Measurements from ENCODE around the gene HDAC4.
A peak's percentile ranks its signal among the peaks of the same experiment; 100 is the strongest.

HDAC4 gene

GRCh38 chr2:239229545-239230279 lies 171.1 kb downstream of the HDAC4 start:
- no peak for DNase-seq

GRCh38 chr2:239227661-239228371 lies 173.0 kb downstream of the HDAC4 start:
- DNase-seq: no peak

DNA sequence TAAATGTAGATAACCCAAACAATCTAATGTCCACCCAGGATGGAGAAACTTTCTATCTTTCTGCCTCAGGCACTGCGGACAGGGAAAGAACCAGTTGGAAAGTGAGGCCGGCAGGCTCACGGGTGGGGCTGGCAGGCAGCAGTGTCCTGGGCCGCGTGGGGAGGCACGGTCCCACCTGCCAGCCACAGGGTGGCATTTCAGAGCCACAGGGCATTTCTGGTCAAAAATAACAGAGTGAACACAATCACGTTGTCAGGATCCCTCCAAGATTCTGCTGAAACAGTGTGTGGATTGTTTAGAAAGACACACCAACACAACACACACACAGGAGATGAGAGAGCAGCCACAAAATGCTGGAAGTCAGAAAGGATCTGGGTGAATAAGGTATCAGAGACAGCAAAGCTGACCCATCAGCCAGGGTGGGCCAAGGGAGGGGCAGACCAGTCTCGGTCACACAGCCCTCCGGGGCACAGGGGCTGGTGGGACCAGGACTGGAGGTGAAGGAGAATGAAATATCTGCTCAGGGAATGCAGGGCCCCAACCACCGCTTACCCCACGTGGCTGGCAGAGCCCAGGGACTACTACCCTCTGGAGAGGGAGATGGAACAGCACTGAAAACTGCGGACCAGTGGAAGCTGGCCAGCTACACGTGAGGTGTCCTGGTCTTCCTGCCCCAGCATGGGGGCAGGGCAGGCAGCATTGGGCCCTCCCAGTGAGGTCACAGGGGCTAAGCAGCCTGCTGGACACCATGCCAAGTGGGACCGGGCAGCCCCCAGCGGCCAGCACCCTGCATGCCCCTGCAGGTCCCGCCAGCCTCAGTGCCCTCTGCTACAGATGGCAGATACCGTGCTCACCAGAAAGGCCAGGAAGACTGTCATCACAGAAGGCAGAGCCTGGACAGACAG lies 173.9 kb downstream of the HDAC4 start:
- no peak for DNase-seq

- DNase-seq: no peak
These were observed 174.8 kb downstream of the HDAC4 start for GRCh38 chr2:239225871-239226561.

- peak in 1 of 2 donors; percentile 17 for DNase-seq
These were observed 175.4 kb downstream of the HDAC4 start for GRCh38 chr2:239225371-239225851.

- DNase-seq: peak; percentile 31 to 72
These were observed 175.9 kb downstream of the HDAC4 start for GRCh38 chr2:239224955-239225354.

DNA sequence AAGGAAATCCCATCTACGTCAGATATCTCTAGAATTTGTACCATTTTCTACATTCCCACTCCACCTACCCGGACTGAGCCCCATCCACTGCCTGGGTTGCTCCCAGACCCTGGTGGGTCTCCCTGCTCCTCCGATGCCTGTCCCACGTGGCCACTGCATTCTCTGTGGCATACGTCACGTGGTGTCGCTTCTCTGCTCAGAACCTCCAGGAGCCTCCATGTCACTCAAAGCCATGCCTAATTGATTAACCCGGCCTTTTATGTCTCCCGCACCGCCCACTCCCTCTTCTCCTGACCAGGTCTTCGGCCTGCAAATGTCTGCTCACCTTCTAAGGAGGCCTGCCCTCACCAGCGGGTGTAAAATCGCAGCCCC lies 176.6 kb downstream of the HDAC4 start:
- no peak for DNase-seq

DNA sequence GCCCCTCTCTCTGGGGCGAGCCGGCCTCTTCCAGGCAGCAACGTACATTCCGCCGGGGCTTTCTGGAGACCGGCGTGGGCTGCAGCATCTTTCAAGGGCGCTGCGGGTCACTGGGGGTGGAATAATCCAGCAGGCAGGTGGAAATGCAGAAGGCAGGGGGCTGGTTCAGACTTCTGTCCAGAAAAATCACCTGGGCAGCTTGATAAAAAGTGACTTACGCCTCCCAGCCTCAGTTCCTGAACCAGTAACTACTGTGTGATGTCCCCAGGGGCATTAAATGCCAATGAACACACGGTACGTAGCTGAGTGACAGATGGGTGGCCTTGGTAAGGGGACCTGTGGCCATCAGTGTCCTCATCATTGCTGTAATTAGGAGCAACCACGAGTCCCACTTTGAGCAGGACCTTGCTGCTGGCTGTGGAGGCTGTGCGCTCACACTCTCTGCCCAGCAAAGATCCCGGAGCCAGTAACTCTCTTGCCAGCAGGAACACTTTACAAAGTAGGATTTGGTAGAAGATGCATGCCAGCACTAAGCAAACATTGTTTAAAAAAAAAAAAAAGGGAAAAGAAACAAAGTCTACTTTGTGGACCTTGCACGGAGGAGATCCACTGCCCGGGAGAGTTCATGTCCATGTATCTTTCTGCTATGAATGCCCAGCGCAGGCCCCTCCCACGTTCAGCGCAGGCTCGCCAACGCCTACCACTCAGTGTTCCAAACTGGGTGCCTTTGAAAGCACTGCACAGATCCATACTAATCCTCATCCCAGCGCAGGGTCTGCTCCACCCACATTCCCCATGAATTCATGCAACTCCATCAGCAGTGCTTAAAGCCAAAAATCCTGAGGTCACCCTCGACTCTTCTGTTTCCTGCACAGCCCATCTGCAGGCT lies 177.3 kb downstream of the HDAC4 start:
- DNase-seq: no peak

DNA sequence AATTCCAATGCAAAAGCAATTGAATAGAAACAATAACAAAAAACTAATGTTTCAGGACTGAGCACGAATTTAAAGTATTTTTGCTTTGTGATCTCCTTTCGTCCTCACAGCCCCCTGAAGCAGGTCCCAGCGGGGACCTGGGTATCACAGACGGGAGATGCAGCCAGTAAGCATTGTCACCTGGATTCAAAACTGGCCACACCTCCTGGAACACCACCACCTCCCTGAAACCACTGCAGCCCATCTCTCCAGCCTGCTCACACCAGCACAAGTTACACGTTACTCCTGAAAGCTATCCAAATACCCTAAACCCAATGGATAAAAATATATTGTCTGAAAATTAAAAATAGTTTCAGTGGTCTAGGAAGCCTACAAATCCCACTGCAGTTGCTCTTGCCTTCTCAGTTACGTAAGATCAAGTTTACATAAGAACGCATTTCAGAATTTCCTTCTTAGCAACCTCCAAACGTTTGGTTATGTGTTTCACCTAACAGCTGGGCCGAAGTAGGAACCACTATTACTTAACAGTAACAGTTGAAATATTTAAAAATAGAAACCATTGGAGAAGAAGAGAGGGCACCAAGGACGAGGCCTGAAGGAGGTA lies 178.0 kb downstream of the HDAC4 start:
- DNase-seq: peak; percentile 85 to 86

GRCh38 chr2:239222312-239222660 lies 178.5 kb downstream of the HDAC4 start:
- DNase-seq: peak; percentile 77 to 79

GRCh38 chr2:239220981-239221396 lies 179.8 kb downstream of the HDAC4 start:
- no peak for DNase-seq

- peak in 1 of 2 donors; percentile 27 for DNase-seq
These were observed 180.5 kb downstream of the HDAC4 start for GRCh38 chr2:239220341-239220740.

- no peak for DNase-seq
These were observed 184.1 kb downstream of the HDAC4 start for GRCh38 chr2:239216614-239217273.

- DNase-seq: no peak
These were observed 184.7 kb downstream of the HDAC4 start for GRCh38 chr2:239215988-239216613.

GRCh38 chr2:239215136-239215925 lies 185.5 kb downstream of the HDAC4 start:
- DNase-seq: no peak

- DNase-seq: no peak
These were observed 186.1 kb downstream of the HDAC4 start for GRCh38 chr2:239214725-239215124.

DNA sequence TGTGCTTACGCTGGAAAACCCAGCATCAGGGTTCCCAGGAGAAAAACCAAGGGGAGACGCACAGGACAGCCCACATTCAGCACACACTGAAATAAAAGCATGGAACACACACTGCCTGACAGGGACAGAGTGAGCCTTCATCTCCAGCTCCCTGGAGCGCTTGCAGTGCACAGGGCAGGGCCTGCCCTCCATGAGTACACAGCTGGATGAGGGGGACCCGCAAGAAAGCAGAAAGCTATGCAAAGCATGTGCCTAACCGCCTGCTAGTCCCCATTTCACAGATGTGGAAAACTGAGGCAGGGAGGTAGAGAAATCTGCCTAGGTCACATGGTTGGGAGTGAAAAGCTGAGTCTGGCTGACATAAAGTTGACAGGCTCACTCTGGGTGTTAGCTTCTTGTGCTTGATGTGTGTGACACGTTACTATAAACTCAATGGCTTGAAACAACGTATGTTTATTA lies 187.1 kb downstream of the HDAC4 start:
- DNase-seq: no peak

DNA sequence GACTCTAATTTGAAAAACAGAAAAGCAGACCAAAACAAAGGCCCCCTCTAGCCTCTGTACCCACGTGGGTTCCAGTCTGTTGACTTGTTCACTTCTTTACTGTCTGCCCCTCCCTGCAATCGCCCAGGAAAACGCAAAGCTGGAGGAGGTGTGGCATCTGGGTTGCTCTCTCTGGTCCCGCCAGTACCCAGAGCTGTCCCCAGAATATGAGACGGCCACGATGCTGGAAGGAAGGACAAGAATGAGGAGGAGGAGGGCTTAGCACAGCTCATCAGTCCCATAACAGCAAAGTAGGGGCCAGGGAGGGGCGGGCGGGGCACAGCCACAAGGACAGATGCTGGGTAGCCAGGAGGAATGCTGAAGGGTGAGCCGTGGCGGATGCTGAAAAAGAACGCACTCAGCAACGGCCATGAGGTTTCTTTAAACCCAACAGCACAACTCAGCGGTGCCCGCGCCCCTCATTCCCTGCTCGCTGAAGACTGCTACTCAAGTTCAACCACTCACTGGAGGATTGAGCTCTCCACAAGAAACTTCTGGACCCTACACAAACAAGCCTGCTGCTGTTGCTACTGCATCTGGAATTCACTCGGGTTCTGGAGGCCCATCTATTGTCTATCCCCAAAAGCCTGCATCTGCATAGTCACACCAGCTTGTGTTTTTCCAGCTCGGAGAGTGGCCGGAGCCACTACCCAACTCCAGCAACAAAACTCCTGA lies 187.7 kb downstream of the HDAC4 start:
- no peak for DNase-seq
